Endothelial cell of umbilical vein (primary cell): ENCODE measurements around the gene PRR16.

Experiments used
- EZH2 ChIP-seq: IDR thresholded peaks from 2 replicates; pipeline ENCODE4 v1.6.1; 2012; ENCODE audit warnings: borderline replicate concordance, low read depth, mild to moderate bottlenecking, moderate library complexity, low read length, inconsistent platforms; ENCODE audit not compliant: severe bottlenecking
- POLR2A ChIP-seq: IDR thresholded peaks from 2 replicates; pipeline ENCODE4 v1.6.1; 2012; ENCODE audit warnings: low read depth, mild to moderate bottlenecking, control low read depth, low read length
- POLR2AphosphoS5 ChIP-seq: IDR thresholded peaks from 2 replicates; pipeline ENCODE4 v1.6.1; 2012; ENCODE audit warnings: low read depth, mild to moderate bottlenecking, control low read depth, low read length, moderate library complexity; ENCODE audit not compliant: insufficient read depth
- TF ChIP-seq, protein P1 (sequence below), 2 donors: IDR thresholded peaks; 1 replicate in 1 of 2; 2 replicates in 1 of 2; pipeline ENCODE4 v1.5.1; 2011; ENCODE audit warnings: low read length in 2 of 2, mild to moderate bottlenecking in 2 of 2, moderate library complexity in 2 of 2, control low read depth in 1 of 2, inconsistent platforms in 1 of 2, low read depth in 1 of 2; ENCODE audit not compliant: insufficient read depth in 1 of 2; ENCODE audit errors: extremely low read depth in 1 of 2
- TF ChIP-seq, protein P2 (sequence below): IDR thresholded peaks from 2 replicates; pipeline ENCODE4 v1.6.1; 2011; ENCODE audit not compliant: insufficient read depth, insufficient read length

DNA sequence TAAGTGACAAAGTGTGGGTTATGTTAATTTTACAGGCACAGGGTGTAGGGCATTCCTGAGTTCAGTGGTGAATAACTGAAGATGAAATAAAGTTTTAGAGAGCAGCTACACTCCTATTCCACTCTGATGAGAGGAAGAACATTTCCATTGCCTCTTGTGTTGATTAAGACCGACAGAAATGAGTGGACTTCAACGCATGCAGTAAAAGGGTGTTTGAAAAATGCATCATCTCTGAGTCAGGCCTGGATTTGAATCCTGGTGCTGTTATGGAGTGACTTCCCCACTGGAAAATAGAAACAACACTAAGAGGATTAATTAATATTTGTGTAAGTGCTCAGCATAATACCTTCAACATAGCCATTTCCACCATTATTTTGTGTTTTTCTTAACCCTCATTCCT, 86.3 kb downstream of the PRR16 start:
- TF ChIP-seq, protein P1, sequence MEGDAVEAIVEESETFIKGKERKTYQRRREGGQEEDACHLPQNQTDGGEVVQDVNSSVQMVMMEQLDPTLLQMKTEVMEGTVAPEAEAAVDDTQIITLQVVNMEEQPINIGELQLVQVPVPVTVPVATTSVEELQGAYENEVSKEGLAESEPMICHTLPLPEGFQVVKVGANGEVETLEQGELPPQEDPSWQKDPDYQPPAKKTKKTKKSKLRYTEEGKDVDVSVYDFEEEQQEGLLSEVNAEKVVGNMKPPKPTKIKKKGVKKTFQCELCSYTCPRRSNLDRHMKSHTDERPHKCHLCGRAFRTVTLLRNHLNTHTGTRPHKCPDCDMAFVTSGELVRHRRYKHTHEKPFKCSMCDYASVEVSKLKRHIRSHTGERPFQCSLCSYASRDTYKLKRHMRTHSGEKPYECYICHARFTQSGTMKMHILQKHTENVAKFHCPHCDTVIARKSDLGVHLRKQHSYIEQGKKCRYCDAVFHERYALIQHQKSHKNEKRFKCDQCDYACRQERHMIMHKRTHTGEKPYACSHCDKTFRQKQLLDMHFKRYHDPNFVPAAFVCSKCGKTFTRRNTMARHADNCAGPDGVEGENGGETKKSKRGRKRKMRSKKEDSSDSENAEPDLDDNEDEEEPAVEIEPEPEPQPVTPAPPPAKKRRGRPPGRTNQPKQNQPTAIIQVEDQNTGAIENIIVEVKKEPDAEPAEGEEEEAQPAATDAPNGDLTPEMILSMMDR (IDR thresholded peaks at IDR 0.05; ENCODE audit: extremely low read depth in 1 of 2, insufficient read depth in 1 of 2, low read depth in 1 of 2, low read length in 2 of 2), result no peak
- no peak for TF ChIP-seq POLR2A
- TF ChIP-seq EZH2, result no peak
- no peak for TF ChIP-seq POLR2AphosphoS5
- TF ChIP-seq, protein P2, sequence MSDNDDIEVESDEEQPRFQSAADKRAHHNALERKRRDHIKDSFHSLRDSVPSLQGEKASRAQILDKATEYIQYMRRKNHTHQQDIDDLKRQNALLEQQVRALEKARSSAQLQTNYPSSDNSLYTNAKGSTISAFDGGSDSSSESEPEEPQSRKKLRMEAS, result no peak
